Endothelial cell (in vitro differentiated cells): ENCODE measurements around the gene MYH11. TPM values are rescaled to one million over a fixed set of nuclear protein-coding genes. Genes with fewer than 3 reads are reported as not detected.
"Not testable (repeated sequence)": the region's sequence is repeated elsewhere in the genome, so short reads cannot be mapped to it uniquely, and the experiment has no call there.

Experiments
- DNase-seq: peaks from one replicate; pipeline ENCODE4 v3.0.0; 2021; ENCODE audit warnings: low spot score
- H3K27ac Mint-ChIP-seq: one replicate; pipeline ENCODE4 v1.8.0; 2021; ENCODE audit warnings: mixed read lengths, inconsistent platforms; ENCODE audit not compliant: unreplicated experiment
- H3K27me3 Mint-ChIP-seq: one replicate; pipeline ENCODE4 v1.8.0; 2021; ENCODE audit warnings: mild to moderate bottlenecking, moderate library complexity, mixed read lengths, inconsistent platforms; ENCODE audit not compliant: unreplicated experiment
- H3K36me3 Mint-ChIP-seq: one replicate; pipeline ENCODE4 v1.8.0; 2021; ENCODE audit warnings: mild to moderate bottlenecking, low read depth, mixed read lengths, inconsistent platforms; ENCODE audit not compliant: unreplicated experiment
- H3K4me1 Mint-ChIP-seq: one replicate; pipeline ENCODE4 v1.8.0; 2021; ENCODE audit warnings: mild to moderate bottlenecking, mixed read lengths, inconsistent platforms; ENCODE audit not compliant: unreplicated experiment
- H3K4me3 Mint-ChIP-seq: one replicate; pipeline ENCODE4 v1.8.0; 2021; ENCODE audit warnings: mild to moderate bottlenecking, mixed read lengths, inconsistent platforms; ENCODE audit not compliant: unreplicated experiment
- H3K9me3 Mint-ChIP-seq: one replicate; pipeline ENCODE4 v1.8.0; 2021; ENCODE audit warnings: mixed read lengths, inconsistent platforms; ENCODE audit not compliant: unreplicated experiment
- CTCF ChIP-seq: fragments of 200-600 bp; sonication (generic); IDR thresholded peaks from one replicate; pipeline ENCODE4 v1.5.0; 2021; ENCODE audit warnings: antibody characterized with exemption; ENCODE audit not compliant: unreplicated experiment
- total RNA-seq: library from RNA; stranded (reverse); fragmentation: NEBNext Ultra II Directional; extraction: Animal tissue kit (Norgen Biotek cat#: 25700); gene quantifications from one replicate; pipeline ENCODE4 v1.2.1, GENCODE V29; 2021; ENCODE audit not compliant: unreplicated experiment

Gene MYH11
- total RNA-seq, 1 donor from 2014 or later: 0.51 TPM

- DNase-seq: no peak
- Mint-ChIP-seq H3K27ac (no peak overlapping the region), H3K4me1 (peaks cover 12% of the 10 kb centered on the region), H3K9me3 (no peaks in the 10 kb centered on the region), H3K27me3 (peaks cover 4% of the 10 kb centered on the region), H3K36me3 (no peaks in the 10 kb centered on the region), H3K4me3 (no peak overlapping the region)
- no peak for TF ChIP-seq CTCF
These were observed 59.9 kb downstream of the MYH11 start for GRCh38 chr16:15796885-15797284.

- DNase-seq: no peak
- H3K27ac Mint-ChIP-seq: no peak overlapping the region
- H3K4me1 Mint-ChIP-seq: peaks cover 12% of the 10 kb centered on the region
- H3K4me3 Mint-ChIP-seq: no peak overlapping the region
- H3K9me3 Mint-ChIP-seq: no peaks in the 10 kb centered on the region
- TF ChIP-seq CTCF: no peak
- no peaks in the 10 kb centered on the region for H3K36me3 Mint-ChIP-seq
- H3K27me3 Mint-ChIP-seq: peaks cover 4% of the 10 kb centered on the region
These were observed 61.2 kb downstream of the MYH11 start for GRCh38 chr16:15795615-15796014.

- no peak for TF ChIP-seq CTCF
- no peaks in the 10 kb centered on the region for H3K9me3 Mint-ChIP-seq
- no peak for DNase-seq
- H3K27me3 Mint-ChIP-seq: peaks cover 4% of the 10 kb centered on the region
- H3K36me3 Mint-ChIP-seq: no peaks in the 10 kb centered on the region
- peaks cover 12% of the 10 kb centered on the region for H3K4me1 Mint-ChIP-seq
- H3K27ac Mint-ChIP-seq: no peak overlapping the region
- no peak overlapping the region for H3K4me3 Mint-ChIP-seq
These were observed 64.3 kb downstream of the MYH11 start for GRCh38 chr16:15792563-15792971.

GRCh38 chr16:15790458-15790857 is 66.4 kb downstream of the MYH11 start:
- H3K4me3 Mint-ChIP-seq: no peak overlapping the region
- TF ChIP-seq CTCF: no peak
- H3K27ac Mint-ChIP-seq: no peak overlapping the region
- peaks cover 2% of the 10 kb centered on the region for H3K27me3 Mint-ChIP-seq
- H3K4me1 Mint-ChIP-seq: peaks cover 24% of the 10 kb centered on the region
- DNase-seq: no peak
- no peaks in the 10 kb centered on the region for H3K9me3 Mint-ChIP-seq
- H3K36me3 Mint-ChIP-seq: no peaks in the 10 kb centered on the region

- not testable (repeated sequence) for H3K27ac Mint-ChIP-seq, H3K4me3 Mint-ChIP-seq, H3K9me3 Mint-ChIP-seq, H3K27me3 Mint-ChIP-seq, H3K36me3 Mint-ChIP-seq, DNase-seq
- H3K4me1 Mint-ChIP-seq: peaks cover 31% of the 10 kb centered on the region
These were observed 67.0 kb downstream of the MYH11 start for GRCh38 chr16:15789816-15790215.

- no peak for DNase-seq
- Mint-ChIP-seq H3K4me3 (no peak overlapping the region), H3K9me3 (no peaks in the 10 kb centered on the region), H3K27me3 (peaks cover 7% of the 10 kb centered on the region), H3K36me3 (no peaks in the 10 kb centered on the region), H3K4me1 (peaks cover 32% of the 10 kb centered on the region), H3K27ac (no peak overlapping the region)
- no peak for TF ChIP-seq CTCF
These were observed 68.0 kb downstream of the MYH11 start for GRCh38 chr16:15788846-15789239.
